GM23248 (cell line): Measurements from ENCODE around the gene GAS7.

Experiments used
- EZH2 ChIP-seq: fragments of 200-600 bp; sonication (generic); IDR thresholded peaks from 2 replicates; pipeline ENCODE4 v1.6.1; 2018; ENCODE audit warnings: antibody characterized with exemption, mild to moderate bottlenecking; ENCODE audit not compliant: insufficient read depth, poor library complexity, severe bottlenecking
- EZH2phosphoT487 ChIP-seq: fragments of 200-600 bp; sonication (generic); IDR thresholded peaks from 2 replicates; pipeline ENCODE4 v1.6.1; 2018; ENCODE audit warnings: antibody characterized with exemption, moderate library complexity, mild to moderate bottlenecking, low read depth; ENCODE audit not compliant: insufficient read depth

GRCh38 chr17:10003705-10004104 is 194.7 kb downstream of the GAS7 start:
- TF ChIP-seq EZH2 (no peak), EZH2phosphoT487 (no peak)
